Inferior parietal cortex (tissue), 1 donor: Measurements from ENCODE around the gene KDM4B.

Experiments
- DNase-seq: peaks from one replicate; pipeline ENCODE4 v3.0.0-alpha.2; 2016; ENCODE audit errors: extremely low spot score

Gene KDM4B

GRCh38 chr19:4984438-4984990 is 15.6 kb downstream of the KDM4B start:
- DNase-seq, result no peak

- no peak for DNase-seq
These were observed 16.7 kb downstream of the KDM4B start for GRCh38 chr19:4985551-4985991.

GRCh38 chr19:4986056-4986455 is 17.1 kb downstream of the KDM4B start:
- no peak for DNase-seq

GRCh38 chr19:4986471-4986891 is 17.6 kb downstream of the KDM4B start:
- DNase-seq, result no peak

GRCh38 chr19:4987256-4987655 is 18.3 kb downstream of the KDM4B start:
- DNase-seq, result no peak

GRCh38 chr19:4987692-4988370 is 18.9 kb downstream of the KDM4B start:
- no peak for DNase-seq

- no peak for DNase-seq
These were observed 19.9 kb downstream of the KDM4B start for GRCh38 chr19:4988770-4989251.

- DNase-seq, result no peak
These were observed 21.4 kb downstream of the KDM4B start for GRCh38 chr19:4990306-4990705.

- DNase-seq, result no peak
These were observed 22.6 kb downstream of the KDM4B start for GRCh38 chr19:4991538-4991937.

- no peak for DNase-seq
These were observed 23.2 kb downstream of the KDM4B start for GRCh38 chr19:4991996-4992698.

- DNase-seq, result no peak
These were observed 24.8 kb downstream of the KDM4B start for GRCh38 chr19:4993683-4994082.

GRCh38 chr19:4996701-4997100 is 27.8 kb downstream of the KDM4B start:
- no peak for DNase-seq

- DNase-seq, result no peak
These were observed 28.4 kb downstream of the KDM4B start for GRCh38 chr19:4997297-4997696.

- DNase-seq, result no peak
These were observed 31.3 kb downstream of the KDM4B start for GRCh38 chr19:5000120-5000611.

- no peak for DNase-seq
These were observed 32.7 kb downstream of the KDM4B start for GRCh38 chr19:5001615-5002014.

GRCh38 chr19:5002143-5002542 is 33.2 kb downstream of the KDM4B start:
- DNase-seq, result no peak

- DNase-seq, result no peak
These were observed 34.9 kb downstream of the KDM4B start for GRCh38 chr19:5003781-5004180.

- no peak for DNase-seq
These were observed 36.2 kb downstream of the KDM4B start for GRCh38 chr19:5005096-5005495.

GRCh38 chr19:5006201-5006600 is 37.3 kb downstream of the KDM4B start:
- DNase-seq, result no peak

- DNase-seq, result no peak
These were observed 37.9 kb downstream of the KDM4B start for GRCh38 chr19:5006821-5007220.

GRCh38 chr19:5011476-5012238 is 42.7 kb downstream of the KDM4B start:
- no peak for DNase-seq
